ENCODE data around the gene KIF1B.

DNA sequence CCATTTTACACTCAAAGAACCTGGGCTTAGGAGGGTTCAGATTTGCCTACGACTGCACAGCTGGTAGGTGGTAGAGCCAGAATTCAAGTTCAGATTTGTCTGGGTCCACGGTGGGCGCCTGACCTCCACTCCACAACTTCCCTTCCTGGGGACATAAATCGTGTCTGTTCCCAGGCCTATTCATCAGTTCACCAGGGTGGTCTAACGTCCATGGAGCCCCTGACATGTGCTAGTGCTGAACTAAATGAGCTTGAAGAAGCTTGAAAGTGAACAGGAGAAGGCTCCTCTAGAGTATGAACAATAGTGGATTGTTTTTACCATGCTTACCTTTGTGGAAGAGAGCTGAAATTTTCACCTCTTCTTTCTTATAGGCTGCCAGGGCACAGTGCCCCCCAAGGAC is 32.5 kb upstream of the KIF1B start:
- TF ChIP-seq FOXK2 (IDR thresholded peaks at IDR 0.05) (no peak), SUZ12 (IDR thresholded peaks at IDR 0.05) (no peak), CTBP1 (IDR thresholded peaks at IDR 0.05; ENCODE audit: borderline replicate concordance) (no peak), SP1 (IDR thresholded peaks at IDR 0.05) (no peak), NFRKB (IDR thresholded peaks at IDR 0.05) (no peak)
